Hepatocyte (in vitro differentiated cells): Measurements from ENCODE around the gene KIAA1549.

Experiments
- EZH2phosphoT487 ChIP-seq: fragments of 200-600 bp; sonication (generic); IDR thresholded peaks from one replicate; pipeline ENCODE4 v1.6.1; 2018; ENCODE audit warnings: antibody characterized with exemption, mild to moderate bottlenecking, low read depth, moderate library complexity; ENCODE audit not compliant: unreplicated experiment, severe bottlenecking
- TF ChIP-seq, protein P1 (sequence below): fragments of 200-600 bp; sonication (generic); IDR thresholded peaks from 2 replicates; pipeline ENCODE4 v1.5.1; 2016; ENCODE audit warnings: antibody characterized with exemption, mild to moderate bottlenecking; ENCODE audit not compliant: poor library complexity

DNA sequence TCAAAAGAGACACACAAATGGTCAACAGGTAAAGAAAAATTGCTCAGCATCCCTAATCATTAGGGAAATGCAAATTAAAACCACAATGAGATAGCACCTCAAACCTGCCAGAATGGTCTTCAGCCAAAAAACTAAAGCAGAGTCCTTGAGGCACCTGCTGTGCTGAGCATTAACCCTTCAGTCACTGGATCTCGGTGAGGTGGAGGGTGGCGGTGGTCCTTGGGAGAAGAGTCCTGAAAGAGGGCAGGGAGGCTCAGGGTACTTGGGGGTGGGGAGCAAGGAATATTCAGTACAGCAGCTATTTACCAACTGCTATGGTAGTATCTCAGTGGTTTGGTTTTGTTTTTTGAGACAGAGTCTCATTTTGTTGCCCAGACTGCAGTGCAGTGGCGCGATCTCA lies 7.1 kb downstream of the KIAA1549 start:
- TF ChIP-seq, protein P1, sequence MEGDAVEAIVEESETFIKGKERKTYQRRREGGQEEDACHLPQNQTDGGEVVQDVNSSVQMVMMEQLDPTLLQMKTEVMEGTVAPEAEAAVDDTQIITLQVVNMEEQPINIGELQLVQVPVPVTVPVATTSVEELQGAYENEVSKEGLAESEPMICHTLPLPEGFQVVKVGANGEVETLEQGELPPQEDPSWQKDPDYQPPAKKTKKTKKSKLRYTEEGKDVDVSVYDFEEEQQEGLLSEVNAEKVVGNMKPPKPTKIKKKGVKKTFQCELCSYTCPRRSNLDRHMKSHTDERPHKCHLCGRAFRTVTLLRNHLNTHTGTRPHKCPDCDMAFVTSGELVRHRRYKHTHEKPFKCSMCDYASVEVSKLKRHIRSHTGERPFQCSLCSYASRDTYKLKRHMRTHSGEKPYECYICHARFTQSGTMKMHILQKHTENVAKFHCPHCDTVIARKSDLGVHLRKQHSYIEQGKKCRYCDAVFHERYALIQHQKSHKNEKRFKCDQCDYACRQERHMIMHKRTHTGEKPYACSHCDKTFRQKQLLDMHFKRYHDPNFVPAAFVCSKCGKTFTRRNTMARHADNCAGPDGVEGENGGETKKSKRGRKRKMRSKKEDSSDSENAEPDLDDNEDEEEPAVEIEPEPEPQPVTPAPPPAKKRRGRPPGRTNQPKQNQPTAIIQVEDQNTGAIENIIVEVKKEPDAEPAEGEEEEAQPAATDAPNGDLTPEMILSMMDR = no peak
- no peak for TF ChIP-seq EZH2phosphoT487
